Hepatic stellate cell (primary cell): Measurements from ENCODE around the gene RSL24D1.

Experiments used
- DNase-seq: peaks from one replicate; pipeline ENCODE4 v3.0.0; 2011; ENCODE audit warnings: low spot score

Gene RSL24D1

DNA sequence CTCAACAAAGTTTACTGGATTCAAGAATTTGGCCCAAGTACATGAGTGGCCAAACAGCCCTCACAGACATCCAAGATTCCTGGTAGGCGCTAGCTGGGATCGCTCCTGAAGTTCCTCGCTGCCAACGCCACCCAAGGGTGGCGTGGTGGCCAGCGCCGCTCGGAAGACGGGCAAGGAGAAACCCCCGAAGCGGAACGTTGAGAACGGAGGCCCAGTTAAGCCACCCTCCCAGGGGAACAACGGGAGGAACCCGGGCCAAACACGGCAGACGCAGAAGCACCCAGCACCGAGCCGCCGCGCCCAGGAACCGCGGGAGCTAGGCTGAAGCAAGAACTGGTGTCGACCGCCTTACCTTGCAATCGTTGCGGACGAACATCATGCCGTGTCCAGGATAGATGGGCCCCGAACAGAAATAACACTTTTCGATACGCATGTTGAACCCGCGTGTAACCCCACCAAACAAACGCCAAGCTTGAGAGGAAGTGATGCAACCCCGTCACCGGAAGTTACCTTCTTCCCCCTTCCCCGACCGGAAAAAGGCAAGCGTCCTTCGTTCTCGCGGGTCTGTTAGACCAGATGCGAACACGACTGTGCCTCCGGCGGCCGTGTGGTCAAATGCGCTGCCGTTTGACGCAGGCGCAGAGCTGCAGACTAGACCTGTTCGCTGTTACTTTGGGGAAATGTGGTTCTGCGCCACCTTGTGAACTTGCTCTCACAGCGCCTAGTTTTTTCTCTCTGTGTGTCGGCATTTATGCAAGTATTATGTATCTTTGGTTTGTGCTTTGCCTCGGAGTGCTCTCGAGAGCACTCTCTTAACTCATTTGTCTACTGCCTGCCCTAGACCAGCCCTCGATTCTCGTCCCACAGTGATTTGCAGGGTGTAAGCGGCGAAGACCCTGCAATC, at the start of gene RSL24D1:
TSS of gene RSL24D1 (minus strand) at position 484 of the 904 bp plus-strand sequence. CDS start at position 433, 51 bp downstream.
- peak; percentile 87 for DNase-seq

DNA sequence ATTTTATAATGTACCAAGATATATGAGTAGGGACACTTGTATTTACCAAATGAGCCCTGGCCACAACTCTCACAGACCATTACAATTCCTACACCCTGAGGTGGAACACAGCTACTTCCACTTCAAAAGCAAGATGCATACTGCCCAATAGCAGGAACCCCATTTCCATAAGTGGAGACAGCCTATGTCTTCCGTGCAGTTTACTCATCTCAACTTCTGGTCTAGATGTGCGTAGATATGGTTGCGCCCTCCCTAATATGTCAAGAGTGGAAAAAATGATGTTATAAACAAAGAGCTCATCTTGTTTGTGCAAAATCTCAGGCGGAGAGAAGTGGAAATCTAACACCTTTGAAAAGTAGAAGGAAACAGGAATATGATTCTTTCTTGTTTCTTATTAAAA, 48.3 kb upstream of the RSL24D1 start:
- DNase-seq: no peak

DNA sequence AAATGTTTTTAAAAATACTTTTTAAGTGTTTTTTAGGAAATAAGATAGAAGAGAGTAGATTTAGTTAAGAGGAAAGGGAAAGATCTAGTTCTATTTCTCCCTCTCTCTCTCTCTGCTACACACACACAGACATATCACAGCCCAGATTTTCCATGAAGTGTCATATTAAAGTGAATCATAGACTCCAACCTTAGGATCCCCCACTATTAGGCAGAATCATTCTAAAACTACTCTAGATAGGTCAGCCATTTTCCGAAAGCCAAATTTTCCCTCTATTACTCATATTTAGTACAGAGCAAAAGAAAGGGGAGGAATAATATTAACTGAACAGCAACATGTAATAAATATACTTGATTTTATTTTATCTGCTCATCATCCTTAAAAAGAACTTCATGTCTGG, 45.1 kb upstream of the RSL24D1 start:
- peak; percentile 21 for DNase-seq

DNA sequence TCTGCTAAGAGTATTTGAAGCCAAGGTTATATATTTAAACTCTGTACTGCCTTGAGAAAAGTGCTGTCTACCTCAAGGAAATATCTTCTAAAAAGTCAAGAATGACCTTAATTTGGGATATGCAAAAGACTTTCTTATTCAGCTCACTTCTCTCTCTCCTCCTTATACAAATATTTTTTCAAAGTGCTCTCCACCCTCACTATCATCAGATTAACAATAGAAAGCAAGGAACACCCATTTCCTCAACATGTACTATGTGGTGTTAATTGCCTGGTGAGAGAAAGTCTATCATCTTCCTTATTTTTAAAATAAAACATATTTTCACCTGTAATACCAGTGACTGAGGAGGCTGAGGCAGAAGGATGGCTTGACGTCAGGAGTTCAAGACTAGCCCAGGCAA, 44.4 kb upstream of the RSL24D1 start:
- no peak for DNase-seq

DNA sequence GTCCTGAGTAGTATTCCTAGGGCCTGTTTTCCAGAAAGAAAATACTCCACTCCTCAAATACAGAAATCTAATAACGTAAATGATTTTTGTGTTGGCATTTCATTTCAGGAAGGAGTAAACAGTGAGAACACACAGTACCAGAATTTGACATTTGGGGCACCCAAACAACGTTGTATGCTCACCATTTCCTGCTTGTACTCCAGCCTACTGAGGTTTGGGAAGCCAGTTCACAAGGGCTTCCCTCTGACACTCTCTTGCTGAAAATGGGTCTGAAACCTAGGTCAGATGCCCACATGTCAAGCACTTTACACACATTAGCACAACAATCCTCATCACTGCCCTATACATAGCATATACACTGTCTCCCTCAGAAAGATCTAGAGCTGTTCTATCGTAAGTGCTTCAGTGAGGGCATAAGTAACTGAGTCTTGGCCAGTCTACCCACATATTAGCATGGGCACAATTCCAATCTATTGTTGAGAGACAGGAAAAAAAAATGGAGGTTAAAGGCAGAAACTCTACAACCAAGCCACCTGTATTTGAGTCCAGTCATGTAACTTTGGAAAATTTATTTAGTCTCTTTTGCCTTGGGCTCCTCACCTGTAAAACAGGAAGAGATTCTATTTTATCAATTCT, 43.5 kb upstream of the RSL24D1 start:
- no peak for DNase-seq

- no peak for DNase-seq
Observed at GRCh38 chr15:55239440-55240124, 42.8 kb upstream of the RSL24D1 start.

DNA sequence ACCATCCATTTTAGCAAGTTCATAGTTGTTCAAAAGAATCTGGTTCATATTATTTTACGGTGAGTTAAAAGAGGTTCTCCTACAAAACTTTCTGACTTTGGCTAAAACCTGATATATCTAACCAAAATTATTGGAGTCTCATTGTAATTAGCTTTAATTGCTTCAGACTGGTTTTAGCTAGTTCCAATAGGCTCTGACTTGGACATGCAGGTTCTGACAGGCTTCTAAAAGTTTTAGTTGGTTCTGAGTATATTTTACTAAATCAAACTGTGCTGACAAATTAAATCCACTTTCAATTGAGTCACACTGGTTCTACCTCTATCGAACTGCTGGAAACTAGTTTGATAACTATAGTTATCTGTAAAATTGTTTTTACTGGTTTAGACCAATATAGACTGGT, 42.1 kb upstream of the RSL24D1 start:
- DNase-seq: no peak

- no peak for DNase-seq
Observed at GRCh38 chr15:55237219-55238130, 40.7 kb upstream of the RSL24D1 start.

DNA sequence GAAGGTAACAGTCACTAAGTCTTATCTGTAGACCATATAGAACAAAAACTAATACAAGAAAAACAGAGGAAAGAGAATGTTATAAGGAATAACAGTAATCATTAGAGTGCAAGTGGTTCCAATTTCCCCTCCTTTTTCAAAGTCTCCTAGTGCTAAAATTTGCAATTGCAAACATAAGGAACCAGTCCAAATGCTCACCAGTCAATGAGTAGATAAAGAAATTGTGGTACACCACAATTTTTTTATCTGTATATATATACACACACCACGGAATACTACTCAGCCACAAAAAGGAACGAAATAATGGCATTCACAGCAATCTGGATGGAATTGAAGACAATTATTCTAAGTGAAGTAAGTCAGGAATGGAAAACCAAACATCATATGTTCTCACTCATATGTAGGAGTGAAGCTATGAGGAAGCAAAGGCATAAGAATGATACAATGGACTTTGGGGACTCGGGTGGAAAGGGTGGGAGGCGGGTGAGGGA, 38.9 kb upstream of the RSL24D1 start:
- no peak for DNase-seq

GRCh38 chr15:55234800-55235104, 38.0 kb upstream of the RSL24D1 start:
- no peak for DNase-seq

DNA sequence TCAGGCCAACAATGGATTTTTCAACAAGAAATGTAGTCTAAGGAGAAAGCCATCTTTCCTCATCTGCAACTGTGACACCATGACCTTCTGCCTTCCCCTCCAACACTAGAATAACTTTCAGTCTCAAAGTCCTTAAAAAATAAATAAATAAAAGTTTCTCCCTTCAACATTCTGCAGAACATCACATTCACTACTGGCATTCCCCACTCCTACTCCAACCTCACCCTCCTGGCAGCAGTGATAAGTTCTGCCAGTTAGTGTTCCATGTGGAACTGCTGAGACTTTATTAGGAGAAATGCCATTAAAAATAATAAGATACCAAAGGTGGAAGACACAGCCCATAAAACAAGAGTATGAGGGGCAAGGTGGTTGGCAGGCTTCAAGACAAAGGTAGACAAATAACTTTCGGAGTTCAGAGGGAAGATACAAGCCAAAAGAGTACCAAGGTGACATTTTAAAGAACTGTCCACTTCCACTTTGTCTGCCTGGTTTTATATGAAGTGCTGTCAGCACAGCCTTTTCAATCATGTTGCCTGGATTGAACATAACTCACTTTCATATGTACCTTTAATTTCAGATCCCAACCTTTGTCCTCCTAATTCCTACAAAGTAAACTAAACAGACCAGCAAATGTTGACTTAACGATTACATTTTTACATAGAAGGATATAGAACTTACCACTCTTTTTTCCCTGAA, 37.5 kb upstream of the RSL24D1 start:
- DNase-seq: no peak

- DNase-seq: no peak
Observed at GRCh38 chr15:55231455-55231854, 34.7 kb upstream of the RSL24D1 start.

DNA sequence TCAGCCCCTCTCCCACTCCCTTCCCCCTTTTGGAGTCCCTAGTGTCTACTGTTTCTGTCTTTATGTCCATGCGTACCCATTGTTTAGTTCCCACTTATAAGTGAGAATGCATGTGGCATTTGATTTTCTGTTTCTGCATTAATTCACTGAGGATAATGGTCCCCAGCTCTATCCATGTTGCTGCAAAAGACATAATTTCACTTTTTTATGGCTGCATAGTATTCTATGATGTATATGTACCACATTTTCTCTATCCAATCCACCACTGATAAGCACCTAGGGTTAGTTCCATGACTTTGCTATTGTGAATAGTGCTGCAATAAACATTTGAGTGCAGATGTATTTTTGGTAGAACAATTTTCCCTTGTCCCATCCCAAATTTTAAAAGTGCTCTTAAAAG, 34.2 kb upstream of the RSL24D1 start:
- no peak for DNase-seq

DNA sequence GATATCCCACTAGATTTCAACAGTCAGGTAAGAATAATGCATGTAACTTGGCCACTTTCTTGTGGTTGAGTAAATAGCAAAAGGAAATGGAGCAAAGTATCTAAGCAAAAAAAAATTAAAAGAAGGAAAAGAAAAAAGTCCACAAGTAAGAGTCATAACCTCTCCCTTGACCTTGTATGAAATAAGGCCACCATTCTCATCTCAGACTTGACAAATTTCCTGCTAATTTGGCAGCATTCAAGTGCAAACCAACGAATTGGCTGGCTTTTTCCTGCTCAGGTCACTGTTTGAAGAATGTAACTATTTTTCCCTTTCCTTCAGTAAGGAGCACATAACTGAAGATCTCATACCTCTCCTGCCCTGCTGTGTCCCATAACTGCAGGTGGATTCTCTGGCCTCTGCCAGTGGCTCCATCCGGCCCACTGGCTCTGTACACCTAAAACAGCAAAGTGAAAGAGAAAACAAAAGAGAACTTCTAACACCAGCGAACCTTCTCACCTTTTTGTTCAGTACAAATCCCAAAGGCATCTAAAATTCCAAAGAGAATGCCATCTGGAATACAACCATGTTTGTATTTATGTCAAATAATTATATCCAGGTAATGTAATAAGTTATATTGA, 33.4 kb upstream of the RSL24D1 start:
- no peak for DNase-seq

DNA sequence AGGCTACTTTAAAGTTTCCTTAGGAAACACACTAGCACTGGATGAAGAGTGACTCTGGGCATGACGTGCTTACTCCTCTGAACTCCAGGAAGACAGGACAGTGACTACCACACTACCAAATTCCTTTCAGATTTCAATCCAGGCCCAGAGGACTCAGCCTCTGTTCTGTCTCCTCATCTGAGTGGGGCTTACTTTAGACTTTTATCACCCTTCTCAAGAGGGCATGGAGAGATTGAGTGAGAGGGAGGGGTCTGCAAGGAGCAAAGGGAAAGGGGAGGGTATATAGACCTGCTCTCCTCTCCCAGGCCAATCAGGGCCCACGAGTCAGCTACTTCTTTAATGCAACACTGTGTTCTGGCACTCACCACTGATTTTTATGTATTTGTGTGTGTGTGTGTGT, 29.4 kb upstream of the RSL24D1 start:
- no peak for DNase-seq

GRCh38 chr15:55224892-55225291, 28.2 kb upstream of the RSL24D1 start:
- DNase-seq: no peak

GRCh38 chr15:55222588-55222987, 25.8 kb upstream of the RSL24D1 start:
- no peak for DNase-seq

- peak; percentile 64 for DNase-seq
Observed at GRCh38 chr15:55221090-55222011, 24.6 kb upstream of the RSL24D1 start.

DNA sequence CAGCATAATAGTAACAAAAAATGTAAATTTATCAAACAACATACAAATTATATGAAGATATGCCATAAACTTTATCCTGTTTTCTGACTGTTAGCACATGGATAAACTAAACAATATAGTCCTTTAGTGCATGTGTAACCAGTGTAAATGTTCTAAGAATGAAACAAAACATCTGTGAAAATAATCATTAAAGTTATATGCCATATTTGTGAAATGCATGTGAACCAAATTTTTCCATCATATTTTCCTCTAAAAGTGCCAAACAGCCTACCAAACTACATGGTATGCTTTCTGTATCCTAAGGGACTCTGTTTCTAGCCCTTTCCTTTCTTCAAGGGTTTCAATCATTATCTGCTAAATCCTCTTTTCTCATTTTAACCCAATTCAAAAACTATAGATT, 23.9 kb upstream of the RSL24D1 start:
- no peak for DNase-seq

DNA sequence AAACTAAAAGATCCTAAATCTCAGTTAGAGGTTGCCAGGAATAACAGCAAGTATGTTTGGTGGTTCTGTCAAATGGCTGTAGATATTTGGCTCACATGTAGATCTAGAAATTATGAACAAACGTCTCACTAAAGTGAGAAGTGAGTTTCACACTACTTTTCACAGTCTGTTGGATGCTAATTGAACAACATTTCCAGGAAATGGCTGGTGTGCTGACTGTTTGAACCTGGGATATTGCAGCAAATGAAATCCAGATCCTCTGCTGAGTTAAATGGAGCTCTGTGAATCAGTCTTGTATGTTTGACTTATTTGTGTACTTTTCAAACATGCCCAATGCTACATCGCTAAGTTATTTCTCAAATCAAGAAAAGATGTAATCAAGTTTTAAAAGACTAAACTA, 21.3 kb upstream of the RSL24D1 start:
- DNase-seq: no peak
